ENCODE results near the gene DGAT2. TPM values are rescaled to one million over a fixed set of nuclear protein-coding genes. Genes with fewer than 3 reads are reported as not detected.

Gene DGAT2
- total RNA-seq, 1 experiment from 2014 or later, result 2.8 TPM

DNA sequence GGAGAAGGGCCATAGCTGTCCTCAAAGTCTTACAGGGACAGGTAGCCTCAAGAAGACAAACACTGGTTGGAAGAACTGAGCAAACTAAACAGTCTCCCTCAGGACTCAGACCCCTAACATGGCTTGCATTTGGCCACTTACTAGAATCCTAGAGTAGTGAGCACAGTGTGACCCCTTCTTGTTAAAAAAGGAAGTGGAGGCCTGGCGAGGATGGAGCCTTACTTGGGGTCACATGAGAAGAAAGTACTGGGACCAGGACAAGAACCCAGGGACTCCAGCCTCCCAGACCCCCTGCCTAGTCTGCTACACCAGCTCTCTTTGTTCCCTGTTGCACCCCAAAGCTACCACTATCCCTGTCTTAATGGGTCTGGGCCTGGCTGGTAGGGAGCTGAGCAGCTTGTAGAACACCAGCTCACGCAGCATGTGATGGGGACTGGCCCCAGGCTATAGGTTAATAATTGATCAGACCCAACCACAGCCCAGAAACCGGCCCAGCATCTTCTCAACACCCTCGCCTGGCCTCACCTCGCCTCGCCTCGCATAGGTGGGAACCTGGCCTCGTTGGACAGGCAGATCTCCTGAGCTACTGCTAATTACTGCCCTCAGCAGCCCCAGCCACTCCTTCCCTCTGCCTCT, 17.6 kb downstream of the DGAT2 start:
- H4K20me1 ChIP-seq (ENCODE audit: control insufficient read depth, insufficient read depth, insufficient read length), result no peaks in the 10 kb centered on the region
- no peak overlapping the region for H2BK15ac ChIP-seq (ENCODE audit: low read depth, low read length)
- no peaks in the 10 kb centered on the region for H3K79me1 ChIP-seq (ENCODE audit: insufficient read depth, low read depth, low read length, poor library complexity, severe bottlenecking)
- H3K4me2 ChIP-seq (ENCODE audit: insufficient read depth, insufficient read length, low read length), result no peak overlapping the region
- Mint-ChIP-seq H3K4me3 (no peak overlapping the region), H3K27ac (no peak overlapping the region), H3K4me1 (no peaks in the 10 kb centered on the region), H3K27me3 (ENCODE audit: low read depth) (peaks cover 1% of the 10 kb centered on the region), H3K36me3 (ENCODE audit: insufficient read depth in 1 of 3, low read depth in 3 of 3) (no peaks in the 10 kb centered on the region; a peak in 1 of 7 replicates), H3K9me3 (no peaks in the 10 kb centered on the region)
- TF ChIP-seq CTCF (conservative IDR thresholded peaks at IDR 0.05), result no peak
- H4K8ac ChIP-seq (replicated peaks; ENCODE audit: insufficient read length, low read depth, low read length), result no peak overlapping the region
- H3K9me3 ChIP-seq (ENCODE audit: control insufficient read depth, low read depth, low read length), result no peaks in the 10 kb centered on the region
- WGBS (ENCODE audit: extremely low coverage, insufficient read length, low lambda C conversion rate), result no CpG with 5 or more reads among the region's 8 CpGs
- H3K79me2 ChIP-seq (ENCODE audit: insufficient read depth, low read length), result no peaks in the 10 kb centered on the region
- no peak overlapping the region for H3T11ph ChIP-seq (ENCODE audit: low read length)
- no peak overlapping the region for H2AK5ac ChIP-seq (ENCODE audit: insufficient read length, low read length)
- no peak overlapping the region for H4K5ac ChIP-seq (ENCODE audit: insufficient read length, low read depth, low read length)
- H2BK12ac ChIP-seq (ENCODE audit: insufficient read length, low read depth, low read length), result no peak overlapping the region
- no peak overlapping the region for H4K91ac ChIP-seq (ENCODE audit: insufficient read length, low read depth, low read length)
- no peak overlapping the region; the same call in 1 of the 2 replicates for H3K14ac ChIP-seq (ENCODE audit: insufficient read depth, low read length)
- DNase-seq, result no peak
- H3K23ac ChIP-seq (ENCODE audit: insufficient read length, low read depth, low read length), result no peak overlapping the region
- H3K56ac ChIP-seq (ENCODE audit: insufficient read length, low read depth, low read length), result no peak overlapping the region
- no peaks in the 10 kb centered on the region for H3K4me1 ChIP-seq (ENCODE audit: insufficient read depth, low read length)
- no peaks in the 10 kb centered on the region for H3K27me3 ChIP-seq (ENCODE audit: insufficient read depth, low read length)
- no peak overlapping the region for H2AFZ ChIP-seq (ENCODE audit: low read length)
- no peak overlapping the region for H3K4ac ChIP-seq (ENCODE audit: low read depth, low read length)
- no peak overlapping the region for H2BK120ac ChIP-seq (ENCODE audit: low read depth, low read length, poor library complexity, severe bottlenecking)
- H3K9ac ChIP-seq (ENCODE audit: extremely low read depth, insufficient read length, low read length), result no peak overlapping the region
- H3K18ac ChIP-seq (ENCODE audit: insufficient read length, low read depth, low read length), result no peak overlapping the region
- H2BK20ac ChIP-seq (ENCODE audit: low read depth, low read length, poor library complexity, severe bottlenecking), result no peak overlapping the region
- H3K23me2 ChIP-seq (ENCODE audit: insufficient read length, low read depth, low read length, poor library complexity, severe bottlenecking), result no peaks in the 10 kb centered on the region
- H3K27ac ChIP-seq (ENCODE audit: insufficient read length, low read depth, low read length), result no peak overlapping the region
- no peak overlapping the region for H2BK5ac ChIP-seq (ENCODE audit: insufficient read length, low read length)
